ENCODE data around the gene OSBPL3. TPM values are rescaled to one million over a fixed set of nuclear protein-coding genes. Genes with fewer than 3 reads are reported as not detected.

Gene OSBPL3
- total and polyA plus RNA-seq, 11 donors: 1.5 to 14.3 (median 4.9) TPM

DNA sequence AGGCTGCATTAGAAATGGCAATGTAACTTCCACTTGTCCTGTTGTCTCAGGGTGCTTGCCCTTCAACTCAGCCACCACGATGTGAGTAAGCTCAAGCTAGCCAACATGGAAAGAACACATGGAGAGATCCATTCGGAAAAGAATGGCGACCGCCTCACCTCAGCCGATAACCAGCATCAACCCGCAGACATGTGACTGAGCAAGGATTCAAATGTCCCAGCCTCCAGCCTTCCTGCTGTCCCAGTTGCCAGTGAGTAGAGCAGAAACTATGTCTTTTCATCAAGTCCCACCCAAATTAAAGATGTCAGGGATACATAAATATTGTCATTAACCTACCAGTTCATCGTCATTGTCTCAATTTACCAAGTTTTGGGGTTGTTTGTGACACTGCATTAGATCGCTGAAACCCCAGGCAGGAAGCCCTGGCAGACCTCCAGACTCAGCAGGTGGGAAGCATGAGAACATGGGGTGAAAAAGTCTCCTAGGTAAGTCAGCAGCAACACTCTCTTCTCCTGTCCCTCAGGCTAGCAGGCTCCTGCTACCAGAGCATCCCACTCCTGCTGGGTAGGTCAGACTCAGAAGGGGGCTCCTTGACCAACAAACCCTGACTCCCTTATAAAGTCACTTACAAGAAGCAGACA lies 67.0 kb downstream of the OSBPL3 start:
- no peak for ATAC-seq
- intact Hi-C loops (cut with DNase I): loop anchor here in 1 of 10 donors (5.0 kb wide), 1 partner anchor 49 kb away; no protein-coding TSS in a partner anchor

DNA sequence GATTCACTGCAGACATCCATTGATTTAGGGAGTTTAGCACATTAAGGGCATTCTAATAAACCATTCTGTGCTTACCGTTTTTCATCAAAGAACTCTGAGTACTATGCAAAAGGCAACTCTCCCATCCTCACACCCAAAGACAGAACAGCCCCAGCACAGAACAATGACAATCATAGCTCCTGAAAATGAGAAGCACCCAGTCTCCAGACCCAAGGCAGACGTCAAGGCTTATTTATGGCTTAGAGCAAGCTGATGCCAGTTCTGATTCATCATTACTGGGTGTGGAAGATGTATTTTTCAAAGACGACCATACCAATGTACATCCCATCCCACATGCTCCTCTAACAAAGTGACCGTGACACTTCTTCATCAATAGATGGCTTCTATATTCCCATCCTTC lies 67.6 kb downstream of the OSBPL3 start:
- DNase-seq (no peak), ATAC-seq (no peak)
- TF ChIP-seq, protein P1, sequence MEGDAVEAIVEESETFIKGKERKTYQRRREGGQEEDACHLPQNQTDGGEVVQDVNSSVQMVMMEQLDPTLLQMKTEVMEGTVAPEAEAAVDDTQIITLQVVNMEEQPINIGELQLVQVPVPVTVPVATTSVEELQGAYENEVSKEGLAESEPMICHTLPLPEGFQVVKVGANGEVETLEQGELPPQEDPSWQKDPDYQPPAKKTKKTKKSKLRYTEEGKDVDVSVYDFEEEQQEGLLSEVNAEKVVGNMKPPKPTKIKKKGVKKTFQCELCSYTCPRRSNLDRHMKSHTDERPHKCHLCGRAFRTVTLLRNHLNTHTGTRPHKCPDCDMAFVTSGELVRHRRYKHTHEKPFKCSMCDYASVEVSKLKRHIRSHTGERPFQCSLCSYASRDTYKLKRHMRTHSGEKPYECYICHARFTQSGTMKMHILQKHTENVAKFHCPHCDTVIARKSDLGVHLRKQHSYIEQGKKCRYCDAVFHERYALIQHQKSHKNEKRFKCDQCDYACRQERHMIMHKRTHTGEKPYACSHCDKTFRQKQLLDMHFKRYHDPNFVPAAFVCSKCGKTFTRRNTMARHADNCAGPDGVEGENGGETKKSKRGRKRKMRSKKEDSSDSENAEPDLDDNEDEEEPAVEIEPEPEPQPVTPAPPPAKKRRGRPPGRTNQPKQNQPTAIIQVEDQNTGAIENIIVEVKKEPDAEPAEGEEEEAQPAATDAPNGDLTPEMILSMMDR (IDR thresholded peaks at IDR 0.05): no peak
- TF ChIP-seq POLR2A (IDR thresholded peaks at IDR 0.05): no peak
- Histone ChIP-seq H3K36me3 (no peaks in the 10 kb centered on the region), H3K4me3 (no peak overlapping the region), H3K27ac (no peak overlapping the region), H3K27me3 (no peaks in the 10 kb centered on the region), H3K9me3 (no peaks in the 10 kb centered on the region), H3K4me1 (peaks cover 0 to 63% (median 12%) of the 10 kb centered on the region in 12 donors)
- intact Hi-C loops (cut with DNase I): loop anchor here in 1 of 10 donors (5.0 kb wide), 1 partner anchor 50 kb away; no protein-coding TSS in a partner anchor
- 73 to 83% (median 81%) methylated on average over 4 of the region's 4 CpGs for WGBS, 4 donors

More for the DNA sequence above, 67.0 kb downstream of the OSBPL3 start:
- H3K27me3 ChIP-seq: no peaks in the 10 kb centered on the region
- H3K4me3 ChIP-seq: no peak overlapping the region
- 85 to 93% (median 89%) methylated on average over 8 of the region's 8 CpGs for WGBS, 4 donors
- TF ChIP-seq, protein P1 (IDR thresholded peaks at IDR 0.05): no peak
- TF ChIP-seq POLR2A (IDR thresholded peaks at IDR 0.05): no peak
- peaks cover 0 to 61% (median 10%) of the 10 kb centered on the region in 12 donors for H3K4me1 ChIP-seq
- no peaks in the 10 kb centered on the region for H3K9me3 ChIP-seq
- H3K27ac ChIP-seq: no peak overlapping the region
- no peaks in the 10 kb centered on the region for H3K36me3 ChIP-seq
- no peak for DNase-seq

DNA sequence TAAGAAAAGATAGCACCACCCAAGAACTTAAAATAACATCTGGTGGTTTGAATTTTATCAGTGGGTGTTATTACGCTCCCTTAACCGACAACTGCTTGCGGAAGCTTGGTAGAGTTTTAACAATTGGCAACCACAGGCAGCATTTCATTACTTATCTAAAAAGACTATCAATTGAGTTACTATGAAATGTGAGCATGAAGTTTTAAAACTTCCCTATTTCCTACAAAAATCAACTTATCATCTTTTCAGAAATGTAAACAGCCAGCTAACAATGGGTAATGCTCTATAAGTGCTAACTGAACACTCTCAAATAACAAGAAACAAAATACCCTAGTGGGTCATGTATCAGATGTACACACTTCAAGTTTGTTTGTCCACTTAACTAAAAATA lies 68.8 kb downstream of the OSBPL3 start:
- peaks cover 0 to 75% (median 12%) of the 10 kb centered on the region in 12 donors for H3K4me1 ChIP-seq
- H3K27me3 ChIP-seq: no peaks in the 10 kb centered on the region
- intact Hi-C loops (cut with DNase I): loop anchor here in 1 of 10 donors (5.0 kb wide), 1 partner anchor 51 kb away; no protein-coding TSS in a partner anchor
- H3K9me3 ChIP-seq: no peaks in the 10 kb centered on the region
- no peaks in the 10 kb centered on the region for H3K36me3 ChIP-seq
- H3K4me3 ChIP-seq: no peak overlapping the region
- TF ChIP-seq, protein P1 (IDR thresholded peaks at IDR 0.05): no peak
- no peak for TF ChIP-seq POLR2A (IDR thresholded peaks at IDR 0.05)
- 40 to 54% (median 43%) methylated on average over 3 of the region's 3 CpGs for WGBS, 4 donors
- peak overlapping the region in 1 of 12 donors; percentile 12 for H3K27ac ChIP-seq
- DNase-seq: no peak
- ATAC-seq: no peak

DNA sequence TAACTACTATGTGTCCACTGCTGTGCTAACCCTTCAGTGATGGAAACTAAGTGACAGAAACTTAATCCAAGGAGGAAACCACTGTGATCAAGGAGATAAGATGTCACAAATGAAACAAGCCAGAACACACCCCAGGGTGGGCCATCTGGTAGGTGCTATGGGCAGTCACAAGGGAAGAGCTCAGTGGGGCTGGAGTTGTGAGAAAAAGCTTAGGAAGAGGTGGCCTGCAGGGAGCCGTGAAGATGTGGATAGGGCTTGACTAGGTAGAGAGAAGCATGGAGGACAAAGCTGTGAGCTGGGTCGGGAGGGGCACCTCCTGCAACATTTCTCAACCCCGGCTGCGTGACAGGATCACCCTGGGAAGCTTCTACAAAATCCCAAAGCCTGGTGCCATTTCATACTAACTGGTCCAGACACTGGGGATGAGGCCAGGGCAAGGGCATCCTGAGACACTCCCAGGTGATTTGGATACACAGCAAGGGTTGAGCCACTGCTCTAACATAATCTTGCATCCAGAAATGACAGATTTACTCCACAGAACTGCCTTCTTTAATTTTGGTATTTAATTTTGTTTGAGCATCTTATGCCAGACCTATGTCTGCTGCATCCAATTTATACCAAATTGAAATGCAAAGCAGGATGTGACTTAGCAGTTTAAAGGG lies 69.3 kb downstream of the OSBPL3 start:
- intact Hi-C loops (cut with DNase I): loop anchor here in 1 of 10 donors (5.0 kb wide), 1 partner anchor 52 kb away; no protein-coding TSS in a partner anchor
- DNase-seq (no peak), ATAC-seq (no peak)
- Histone ChIP-seq H3K27me3 (no peaks in the 10 kb centered on the region), H3K27ac (peak overlapping the region in 1 of 12 donors; percentile 12), H3K4me1 (peaks cover 0 to 80% (median 12%) of the 10 kb centered on the region in 12 donors), H3K36me3 (no peaks in the 10 kb centered on the region), H3K4me3 (no peak overlapping the region), H3K9me3 (no peaks in the 10 kb centered on the region)
- TF ChIP-seq, protein P1 (IDR thresholded peaks at IDR 0.05): no peak
- no peak for TF ChIP-seq POLR2A (IDR thresholded peaks at IDR 0.05)
- WGBS, 4 donors: 55 to 75% (median 57%) methylated on average over 4 of the region's 4 CpGs

Measured in heart left ventricle (tissue), 16 donors.